Suppressor macrophage (primary cell): ENCODE results near the gene RBBP7.
A peak's percentile ranks its signal among the peaks of the same experiment; 100 is the strongest.

Source experiments
- DNase-seq, 4 experiments: peaks; one replicate each; pipeline ENCODE4 v3.0.0-alpha.2; 2020 to 2022
- total RNA-seq, 17 experiments: gene quantifications; one replicate each; lab custom pipeline; 2026; ENCODE audit warnings: mixed read lengths in 6 of 17, inconsistent platforms in 3 of 17; lab: John Stamatoyannopoulos, UW

Gene RBBP7
- 45.4 to 147 (median 102) reads per million in 17 experiments for total RNA-seq

DNA sequence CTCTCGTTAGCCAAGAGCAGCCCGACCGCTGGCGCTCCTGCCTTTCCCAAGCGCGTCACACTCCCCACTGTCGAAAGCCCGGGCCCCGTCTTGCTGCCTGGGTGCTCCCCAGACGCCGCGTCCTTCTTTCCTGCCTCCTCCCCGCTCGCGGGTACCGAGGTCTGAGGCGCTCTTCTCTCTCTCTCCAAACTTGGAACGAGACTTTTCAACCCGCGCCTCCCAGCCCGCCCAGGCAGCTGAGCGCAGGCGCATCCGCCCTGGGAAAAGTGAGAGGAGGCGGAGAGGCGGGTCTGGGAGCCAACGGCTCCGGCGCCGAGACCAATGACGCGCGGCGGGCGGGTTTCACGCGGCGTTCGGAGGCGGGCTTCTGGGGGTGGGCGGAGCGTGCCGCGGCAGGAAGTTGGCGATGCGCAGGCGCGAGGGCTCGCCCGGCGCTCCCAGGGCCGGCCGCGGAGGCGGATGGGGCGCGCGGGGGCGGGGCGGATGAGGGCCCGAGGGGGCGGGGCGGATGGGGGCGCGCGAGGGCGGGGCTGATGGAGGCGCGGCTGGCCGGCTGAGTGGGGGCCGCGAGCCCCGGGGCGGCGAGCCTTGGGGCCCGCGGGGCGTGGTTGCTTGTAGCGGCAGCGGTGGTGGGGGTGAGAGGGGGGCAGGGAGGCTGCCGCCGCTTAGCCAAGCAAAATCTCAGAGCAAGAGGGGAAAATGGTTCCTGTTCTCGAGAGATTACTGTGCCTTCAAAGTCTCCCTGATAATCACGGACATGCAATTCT lies at the start of gene RBBP7:
Gene RBBP7 (minus strand): TSS at position 268 of the 767 bp plus-strand sequence. CDS start 309 bp downstream, outside the sequence.
- DNase-seq, result peak; percentile 93 to 97 (median 95)

DNA sequence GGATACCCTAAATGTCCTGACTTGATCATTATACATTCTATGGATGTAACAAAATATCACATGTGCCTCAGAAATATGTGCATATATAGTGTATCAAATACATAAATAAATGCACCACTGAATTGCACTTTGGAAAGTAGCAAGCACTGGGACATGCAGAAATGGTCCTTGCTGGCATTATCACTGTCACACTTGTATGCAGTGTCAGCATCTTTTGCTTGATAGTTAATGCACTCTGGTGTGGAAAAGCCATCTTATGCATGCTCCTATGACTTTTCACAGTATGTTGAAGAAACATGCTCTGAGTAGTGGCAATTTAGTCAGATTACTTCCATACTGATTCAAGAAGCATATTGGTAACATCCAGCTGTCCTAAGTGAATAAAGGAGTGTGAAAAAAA lies 48.8 kb upstream of the RBBP7 start:
- no peak for DNase-seq

DNA sequence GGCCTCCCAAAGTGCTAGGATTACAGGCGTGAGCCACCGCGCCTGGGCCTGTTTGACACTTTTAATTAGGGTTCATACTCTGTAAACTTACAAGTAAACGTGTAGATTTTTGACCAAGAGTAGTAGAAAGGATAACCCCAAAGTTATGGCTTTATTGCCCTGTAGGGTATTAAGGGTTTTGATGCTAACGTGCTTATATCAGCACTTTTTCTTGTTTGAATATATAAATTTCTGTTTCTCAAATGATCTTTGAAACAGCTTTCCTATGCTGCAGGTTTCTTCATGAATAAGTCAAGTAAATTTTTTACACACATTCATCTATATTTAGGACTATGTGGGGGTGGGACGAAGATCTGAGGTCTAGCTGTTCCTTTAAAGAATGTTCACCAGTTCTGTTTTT lies 47.0 kb upstream of the RBBP7 start:
- DNase-seq, result no peak

DNA sequence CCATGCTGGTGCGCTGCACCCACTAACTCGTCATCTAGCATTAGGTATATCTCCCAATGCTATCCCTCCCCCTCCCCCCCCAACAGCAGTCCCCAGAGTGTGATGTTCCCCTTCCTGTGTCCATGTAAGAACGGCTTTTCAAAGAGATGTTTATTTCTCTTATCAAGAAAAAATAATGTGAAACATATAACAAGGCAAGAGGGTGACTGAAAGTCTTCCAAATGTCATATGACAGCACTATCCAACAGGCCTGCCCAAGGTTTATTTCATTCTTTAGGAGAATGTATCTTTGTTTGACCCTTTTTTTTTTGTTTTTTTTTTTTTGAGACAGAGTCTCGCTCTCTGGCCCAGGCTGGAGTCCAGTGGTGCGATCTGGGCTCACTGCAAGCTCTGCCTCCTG lies 46.4 kb upstream of the RBBP7 start:
- DNase-seq, result no peak

DNA sequence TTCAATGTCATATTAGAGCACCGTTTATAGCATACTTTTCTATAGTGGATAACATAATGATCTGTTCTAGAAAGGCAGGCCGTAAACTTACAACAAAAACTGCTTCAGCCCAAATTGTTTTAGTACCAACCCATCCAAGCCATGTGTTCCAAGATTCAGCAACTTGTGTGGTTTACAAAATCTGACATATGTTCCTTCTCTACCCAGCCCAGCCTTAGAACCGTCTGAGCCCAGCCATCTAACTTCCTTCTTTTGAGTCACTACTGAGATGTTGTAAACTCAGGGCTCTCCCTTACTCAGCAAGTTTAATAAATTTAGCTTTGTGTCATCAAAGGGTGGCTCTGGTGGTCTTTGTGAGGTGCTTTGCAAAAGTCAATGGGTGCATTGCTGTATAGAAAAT lies 43.9 kb upstream of the RBBP7 start:
- DNase-seq, result peak; percentile 66 to 85 (median 80)

DNA sequence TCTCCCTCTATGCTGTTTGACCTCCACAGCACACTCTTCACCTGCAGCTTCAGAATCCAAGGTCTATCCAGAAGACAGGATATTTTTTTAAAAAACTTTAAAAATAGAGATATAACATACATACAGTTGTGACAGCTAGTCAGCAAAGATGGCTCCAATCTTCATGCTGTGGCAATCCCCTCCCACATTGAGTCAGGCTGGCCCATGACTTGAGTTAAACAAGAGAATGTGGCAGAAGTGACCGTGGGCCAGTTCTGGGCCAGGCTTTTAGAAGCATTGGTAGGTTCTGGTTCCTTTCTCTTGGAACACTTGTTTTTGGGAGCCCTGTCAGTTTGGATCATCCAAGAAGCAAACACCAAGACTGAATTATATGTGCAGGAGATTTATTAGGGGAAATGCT lies 40.2 kb upstream of the RBBP7 start:
- DNase-seq, result peak; percentile 33 to 65 (median 52)

DNA sequence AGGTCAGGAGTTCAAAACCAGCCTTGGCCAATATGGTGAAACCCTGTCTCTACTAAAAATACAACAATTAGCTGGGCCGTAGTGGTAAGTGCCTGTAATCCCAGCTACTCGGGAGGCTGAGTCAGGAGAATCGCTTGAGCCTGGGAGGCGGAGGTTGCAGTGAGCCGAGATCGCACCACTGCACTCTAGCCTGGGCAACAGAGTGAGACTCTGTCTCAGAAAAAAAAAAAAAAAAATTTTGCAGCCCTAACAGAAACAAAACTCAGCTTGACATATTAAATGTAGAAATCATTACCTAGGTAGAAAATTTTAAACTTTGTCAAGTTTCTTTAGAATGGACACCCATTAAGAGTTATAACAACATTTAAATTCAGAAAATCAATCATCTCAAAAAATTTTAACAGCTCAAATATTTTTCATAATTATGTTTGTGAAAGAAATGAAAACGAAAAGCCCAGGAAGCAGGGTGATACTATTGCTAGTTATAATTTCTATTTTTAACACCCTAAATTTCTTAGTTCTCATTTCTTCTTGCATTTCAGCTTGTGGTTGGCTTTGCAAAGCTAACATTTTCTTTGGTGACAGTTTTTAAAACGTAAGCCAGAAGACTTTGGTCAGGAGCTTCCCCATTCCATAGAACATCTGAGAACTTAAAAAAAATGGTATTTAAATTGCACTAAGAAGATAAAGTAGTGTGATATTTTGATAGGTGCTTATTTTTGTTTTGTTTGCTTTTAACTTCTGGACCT lies 33.3 kb upstream of the RBBP7 start:
- peak; percentile 30 to 75 (median 54) for DNase-seq

DNA sequence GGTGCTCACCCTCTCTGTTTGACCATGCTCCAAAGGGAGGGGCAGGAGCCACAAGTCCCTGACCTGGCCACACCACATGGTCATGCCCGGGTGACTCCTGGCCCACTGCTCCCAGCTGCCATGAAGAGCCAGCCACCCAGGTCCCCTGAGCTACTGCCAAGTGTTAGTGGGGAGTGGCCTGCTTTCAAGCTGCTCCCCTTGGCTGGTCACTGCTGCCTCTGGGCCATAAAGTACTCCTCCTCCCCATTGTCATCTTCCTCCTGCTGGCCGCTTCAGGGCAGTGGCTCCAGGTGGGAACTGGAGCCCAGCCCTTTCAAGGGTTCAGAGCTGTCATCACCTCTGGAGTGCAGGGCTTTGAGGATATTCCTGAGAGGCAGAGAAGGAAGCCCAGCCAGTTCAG lies 27.3 kb upstream of the RBBP7 start:
- DNase-seq, result no peak

DNA sequence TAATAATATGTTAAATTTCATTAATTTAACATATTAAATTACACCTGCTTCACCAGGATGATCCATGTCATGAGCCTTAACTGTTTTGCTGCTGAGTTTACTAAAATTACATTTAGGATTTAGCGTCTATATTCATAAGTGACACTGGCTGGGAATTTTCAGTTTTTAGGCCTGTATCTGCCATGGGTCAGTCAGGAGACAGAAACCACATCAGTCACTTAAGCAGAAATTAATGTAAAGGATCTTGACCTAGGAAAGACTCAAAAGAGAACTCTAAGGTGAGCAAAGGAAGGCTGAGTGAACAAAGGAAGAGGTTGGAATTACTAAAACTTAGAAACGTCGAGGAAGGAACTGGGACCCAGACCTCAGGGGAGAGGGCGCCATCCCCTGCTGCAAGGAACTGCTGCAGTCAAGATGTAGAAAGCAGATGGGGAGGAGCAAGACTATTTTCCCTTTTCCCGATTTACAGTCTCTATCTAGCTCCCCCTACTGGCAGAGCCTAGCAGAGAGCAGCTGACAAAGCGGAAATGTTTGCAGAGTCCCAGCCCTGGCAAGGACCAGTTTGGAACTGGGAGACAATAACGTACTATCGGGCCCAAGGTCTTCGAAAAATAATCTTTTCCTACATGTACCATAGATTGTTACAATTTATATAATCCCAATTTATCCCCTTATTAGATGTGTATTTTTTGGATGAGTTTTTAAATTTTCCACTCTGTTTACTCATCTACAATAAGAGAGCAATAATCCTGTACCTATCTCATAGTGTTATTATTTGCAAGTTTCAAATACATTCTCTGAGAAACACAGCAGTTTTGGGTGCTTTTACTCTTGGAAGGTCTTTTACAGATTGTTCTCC lies 22.6 kb upstream of the RBBP7 start:
- DNase-seq, result peak; percentile 82 to 90 (median 85)

DNA sequence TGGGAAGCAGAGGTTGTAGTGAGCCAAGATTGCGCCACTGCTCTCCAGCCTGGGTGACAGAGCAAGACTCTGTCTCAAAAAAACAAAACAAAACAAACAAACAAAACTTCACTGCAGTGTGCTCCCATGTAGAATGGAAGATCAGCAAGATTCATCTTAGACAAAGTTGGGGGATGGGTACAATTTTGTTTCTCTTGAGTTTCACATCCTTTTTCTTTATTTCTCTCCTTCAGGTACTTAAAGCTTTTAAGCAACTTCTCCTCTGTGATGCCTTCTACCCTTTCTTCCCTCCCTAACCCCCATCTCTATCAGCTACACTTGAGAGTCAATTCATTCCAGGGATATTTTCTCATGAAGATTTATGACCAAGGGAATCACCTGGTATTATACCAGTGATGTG lies 15.5 kb upstream of the RBBP7 start:
- DNase-seq, result no peak

DNA sequence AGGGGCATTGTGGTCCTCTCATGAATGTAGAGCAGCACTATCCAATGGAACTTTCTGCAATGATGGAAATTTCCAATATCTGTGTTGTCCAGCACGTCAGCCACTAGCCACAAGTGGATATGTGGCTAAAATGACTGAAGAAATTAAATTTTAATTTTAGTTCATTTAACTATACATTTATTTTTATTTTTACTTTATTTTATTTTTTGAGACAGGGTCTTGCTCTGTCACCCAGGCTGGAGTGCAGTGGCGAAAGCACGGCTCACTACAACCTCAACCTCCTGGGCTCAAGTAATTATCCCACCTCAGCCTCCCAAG lies 13.3 kb upstream of the RBBP7 start:
- no peak for DNase-seq

DNA sequence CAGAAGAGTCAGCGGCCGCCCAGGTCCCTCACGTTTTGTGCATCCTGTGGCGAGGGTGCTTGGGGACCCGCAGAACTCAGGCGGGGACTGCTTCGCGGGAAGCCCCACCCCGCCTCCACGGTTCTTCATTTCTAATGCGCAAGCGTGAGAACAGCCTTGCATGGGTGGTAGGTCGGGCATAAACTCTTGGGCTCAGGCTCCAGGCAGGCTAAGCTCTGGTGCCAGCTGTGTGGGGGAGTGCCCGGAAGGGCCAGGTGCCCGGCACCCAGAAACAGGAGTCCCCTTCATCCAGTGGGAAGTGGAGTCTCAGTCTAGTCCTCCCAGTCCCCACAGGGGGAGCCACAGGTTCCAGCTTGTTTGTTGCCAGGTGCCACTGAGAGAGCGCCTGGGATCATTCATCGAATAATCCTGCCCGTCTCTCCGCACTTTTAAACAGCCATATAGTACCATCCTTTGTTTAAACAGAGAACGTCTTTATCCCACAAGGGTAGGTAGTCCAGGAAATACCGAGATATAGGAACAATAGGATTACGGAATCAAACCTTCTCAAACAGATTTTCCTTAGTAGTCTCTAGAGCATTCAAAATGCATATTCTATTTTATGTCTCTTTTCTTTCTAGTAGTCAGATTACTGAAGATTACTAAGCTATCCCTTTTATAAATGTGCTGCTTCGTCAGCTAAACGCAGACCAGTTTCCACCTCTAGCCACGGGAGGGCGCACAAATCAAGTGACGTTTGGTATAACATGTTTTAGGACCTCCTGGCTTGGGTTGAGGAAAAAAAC lies 12.7 kb upstream of the RBBP7 start:
- DNase-seq, result peak; percentile 69 to 82 (median 74)

DNA sequence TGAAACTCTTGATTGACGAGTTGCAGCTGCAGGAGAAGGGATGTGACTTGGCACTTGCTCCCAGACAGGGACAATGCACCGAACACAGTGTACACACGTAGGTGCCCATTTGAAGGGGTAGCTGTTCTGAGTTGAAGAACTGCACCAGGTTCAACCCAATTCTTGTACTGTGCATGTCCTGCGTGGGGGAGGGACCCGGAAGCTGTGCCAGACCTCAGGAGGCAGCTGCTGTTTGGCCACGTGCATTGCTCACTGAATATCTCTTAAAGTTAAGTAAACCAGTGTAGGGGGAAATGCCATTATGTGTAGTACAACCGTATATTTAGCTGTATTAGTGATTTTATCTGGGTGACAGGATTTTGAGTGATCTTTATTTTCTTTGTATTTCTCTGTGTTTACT lies 12.0 kb upstream of the RBBP7 start:
- peak; percentile 16 to 58 (median 50) for DNase-seq

DNA sequence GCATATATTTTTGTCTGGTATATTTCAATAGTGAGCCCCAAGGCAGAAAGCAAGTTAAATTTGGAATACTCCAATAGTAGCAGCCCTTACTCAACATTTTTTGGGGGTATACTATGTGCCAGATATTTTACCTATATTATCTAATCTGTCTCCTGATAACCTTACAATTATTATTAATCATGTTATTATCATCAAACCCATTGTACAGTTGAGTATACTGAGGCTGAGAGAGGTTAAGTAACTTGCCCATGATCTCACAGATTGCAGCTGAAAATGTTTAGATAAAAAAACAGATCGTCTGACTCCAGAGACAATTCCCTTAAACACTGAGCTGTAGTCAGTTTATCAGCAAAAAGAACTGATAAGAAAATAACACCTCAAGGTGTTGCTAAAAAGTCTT lies 6.5 kb upstream of the RBBP7 start:
- DNase-seq, result no peak

DNA sequence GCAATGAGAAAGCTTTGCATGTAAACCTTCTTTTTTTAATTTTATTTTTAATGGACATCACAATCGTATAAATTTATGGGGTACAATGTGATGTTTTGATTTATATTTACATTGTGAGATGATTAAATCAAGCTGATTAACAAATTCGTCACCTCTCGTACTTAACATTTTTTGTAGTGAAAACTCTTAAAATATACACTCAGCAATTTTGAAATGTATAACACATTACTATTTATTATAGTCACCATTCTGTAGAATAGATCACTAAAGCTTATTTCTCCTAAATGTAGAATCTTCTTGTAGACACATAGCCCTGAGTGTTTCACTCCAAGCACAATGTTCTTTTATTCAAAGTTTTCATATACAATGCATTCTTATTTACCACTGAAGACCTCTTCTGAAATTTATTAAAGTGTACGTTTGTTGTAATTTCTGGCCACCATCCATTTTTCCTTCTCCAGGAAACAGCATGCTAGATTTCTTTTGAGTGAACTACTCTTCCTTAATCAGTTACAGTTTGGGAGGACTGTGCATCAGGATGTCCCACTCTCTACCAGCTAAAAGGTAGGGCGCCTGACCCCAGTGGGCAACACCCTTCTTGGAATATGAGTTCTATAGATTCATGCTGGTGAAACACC lies 4.4 kb upstream of the RBBP7 start:
- DNase-seq, result no peak

DNA sequence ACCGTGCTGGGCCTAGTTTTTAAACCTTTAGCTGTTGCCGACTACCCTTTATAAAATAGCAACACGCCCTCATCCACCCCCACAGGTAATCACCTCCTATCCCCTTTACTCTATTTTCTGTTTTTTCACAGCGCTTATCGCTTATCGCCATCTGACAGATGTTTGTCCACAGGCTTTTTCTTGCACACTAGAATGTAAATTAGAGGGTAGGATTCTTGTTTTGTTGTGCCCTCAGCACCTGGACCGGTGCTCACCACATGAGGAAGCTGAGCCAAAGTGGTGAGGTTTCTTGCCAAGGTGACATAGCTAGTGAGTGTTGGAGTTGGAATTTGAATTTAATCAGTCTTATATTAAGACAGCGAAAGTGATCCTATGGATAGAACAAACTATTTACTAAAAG lies 2.9 kb upstream of the RBBP7 start:
- DNase-seq, result no peak

DNA sequence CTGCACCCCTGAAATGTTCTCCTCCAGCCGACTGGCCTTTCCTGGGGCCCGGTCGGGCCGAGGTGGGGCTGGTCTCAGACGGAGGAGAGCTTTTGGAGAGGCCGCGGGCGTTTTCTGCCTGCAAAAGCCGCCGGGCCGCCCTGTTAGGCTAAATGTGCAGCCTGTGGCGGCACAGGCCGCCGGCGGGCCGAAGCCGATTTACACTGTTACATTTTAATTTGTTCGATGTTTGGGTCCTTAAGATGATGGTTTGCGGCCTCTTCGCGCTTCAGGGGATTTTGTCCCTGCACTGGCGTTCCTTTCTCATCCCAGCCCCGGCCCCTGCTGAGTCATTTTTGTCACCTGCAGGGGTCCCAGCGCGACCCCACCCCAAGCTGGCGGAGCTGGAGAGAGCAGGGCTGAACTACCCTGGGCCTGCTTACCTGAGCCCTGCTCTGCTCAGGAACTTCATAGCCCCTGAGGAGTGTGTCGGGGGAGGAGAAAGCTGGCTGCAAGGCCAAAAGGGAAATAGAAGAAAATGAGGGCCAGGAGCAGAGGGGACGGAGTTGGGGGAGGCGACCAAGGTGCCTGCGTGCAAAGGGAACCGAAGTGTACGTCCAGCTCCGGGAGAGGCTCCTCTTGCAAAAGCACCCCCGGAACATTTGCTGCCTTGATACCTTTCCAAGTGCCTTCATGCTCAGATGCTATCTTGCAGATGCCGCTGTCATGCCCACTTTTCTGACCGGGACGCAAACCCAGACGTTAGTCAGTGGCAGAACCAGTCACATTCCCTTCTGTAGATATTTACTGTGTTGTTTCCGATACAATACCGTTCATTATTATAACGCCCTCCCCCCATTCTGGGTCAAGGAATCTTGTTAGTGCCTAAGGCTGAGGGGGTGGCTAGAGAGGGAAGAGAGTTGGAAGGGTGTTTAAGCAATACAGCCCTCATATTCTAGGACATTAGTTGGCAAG lies 977 bp upstream of the RBBP7 start:
- peak; percentile 16 to 45 (median 36) for DNase-seq

DNA sequence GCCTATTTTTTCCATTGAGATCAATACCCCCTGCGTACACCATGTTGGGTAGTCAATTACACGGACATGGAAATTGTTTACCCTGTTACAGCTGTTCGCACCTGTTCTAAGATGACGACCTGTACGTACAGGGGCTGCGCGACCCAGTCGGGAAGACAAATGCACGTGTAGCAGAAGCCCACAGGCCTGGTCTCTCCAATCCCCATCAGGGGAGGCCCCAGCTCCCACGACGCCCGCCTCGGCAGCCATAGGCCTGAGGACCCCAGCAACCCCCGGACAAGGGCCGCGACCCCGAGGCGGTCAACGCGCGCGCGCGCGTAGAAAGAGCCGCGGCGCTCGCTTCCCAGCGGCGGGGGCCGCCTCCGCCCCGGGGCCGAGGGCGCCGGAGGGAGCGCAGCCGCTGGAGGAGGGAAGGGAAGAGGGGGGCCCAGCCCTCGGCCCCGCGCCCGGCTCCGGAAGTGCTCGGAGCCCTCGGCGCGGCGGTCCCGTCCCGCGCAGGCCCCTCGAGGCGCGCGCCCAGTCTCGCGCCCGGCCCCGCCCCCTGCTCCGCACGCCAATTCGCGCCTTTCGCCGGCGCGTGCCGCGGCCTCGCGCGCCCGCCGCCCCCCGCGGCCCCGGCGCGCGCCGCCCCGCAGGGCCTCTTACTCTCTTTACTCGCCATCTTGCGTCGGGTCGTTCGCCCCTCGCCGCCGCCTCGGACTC lies 618 bp downstream of the RBBP7 start:
- DNase-seq, result peak; percentile 40 to 75 (median 54)

DNA sequence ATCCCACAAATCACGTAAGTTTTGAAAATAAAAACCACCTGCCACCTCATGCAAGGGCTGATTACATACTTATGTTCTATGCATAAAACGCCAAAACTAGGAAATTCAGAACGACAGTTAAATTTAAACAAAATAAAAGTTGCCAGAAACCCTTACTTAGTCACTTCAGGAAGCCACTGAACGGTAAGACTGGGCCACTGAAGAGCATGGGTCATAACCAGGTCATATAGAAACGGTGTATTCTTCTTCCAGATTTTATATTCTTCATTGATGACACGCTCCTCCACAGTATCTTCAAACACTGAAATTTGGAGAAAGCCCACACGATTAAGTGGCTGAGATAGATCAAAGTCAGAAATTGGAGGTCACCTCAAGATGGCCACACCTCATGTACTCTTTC lies 1.2 kb downstream of the RBBP7 start:
- no peak for DNase-seq

DNA sequence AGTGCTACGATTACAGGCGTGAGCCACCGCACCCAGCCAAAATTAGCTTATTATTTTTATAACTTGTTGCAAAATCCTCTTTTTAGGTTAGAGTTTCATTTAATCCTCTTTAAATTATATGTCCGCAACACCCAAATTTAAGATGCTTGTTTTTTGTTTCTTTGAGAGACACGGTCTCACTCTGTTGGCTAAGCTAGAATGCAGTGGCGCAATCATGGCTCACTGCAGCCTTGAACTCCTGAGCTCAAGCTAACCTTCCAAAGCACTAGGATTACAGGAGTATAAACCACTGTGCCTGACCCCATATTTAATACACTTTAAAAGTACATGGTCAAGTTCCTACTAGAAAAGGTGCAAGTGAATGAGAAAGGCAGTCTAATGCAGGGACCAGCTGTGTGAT lies 2.2 kb downstream of the RBBP7 start:
- no peak for DNase-seq
